GM12875 (cell line): Measurements from ENCODE around the gene TMEM151B.

Experiments used
- H3K4me3 ChIP-seq: one replicate; pipeline ENCODE4 v1.5.1; 2011; ENCODE audit warnings: low read depth, low read length, control low read depth
- TF ChIP-seq, protein P1 (sequence below): IDR thresholded peaks from 2 replicates; pipeline ENCODE4 v1.5.1; 2011; ENCODE audit warnings: low read depth, mild to moderate bottlenecking, control low read depth, inconsistent platforms, low read length, moderate library complexity, borderline replicate concordance; ENCODE audit not compliant: insufficient read depth

Gene TMEM151B

GRCh38 chr6:44269921-44270525 lies at the start of gene TMEM151B:
TMEM151B (plus strand) TSS chr6:44270450; CDS start chr6:44270743, 293 bp downstream.
- H3K4me3 ChIP-seq, result no peak within 1 kb of the TSS
- TF ChIP-seq, protein P1, sequence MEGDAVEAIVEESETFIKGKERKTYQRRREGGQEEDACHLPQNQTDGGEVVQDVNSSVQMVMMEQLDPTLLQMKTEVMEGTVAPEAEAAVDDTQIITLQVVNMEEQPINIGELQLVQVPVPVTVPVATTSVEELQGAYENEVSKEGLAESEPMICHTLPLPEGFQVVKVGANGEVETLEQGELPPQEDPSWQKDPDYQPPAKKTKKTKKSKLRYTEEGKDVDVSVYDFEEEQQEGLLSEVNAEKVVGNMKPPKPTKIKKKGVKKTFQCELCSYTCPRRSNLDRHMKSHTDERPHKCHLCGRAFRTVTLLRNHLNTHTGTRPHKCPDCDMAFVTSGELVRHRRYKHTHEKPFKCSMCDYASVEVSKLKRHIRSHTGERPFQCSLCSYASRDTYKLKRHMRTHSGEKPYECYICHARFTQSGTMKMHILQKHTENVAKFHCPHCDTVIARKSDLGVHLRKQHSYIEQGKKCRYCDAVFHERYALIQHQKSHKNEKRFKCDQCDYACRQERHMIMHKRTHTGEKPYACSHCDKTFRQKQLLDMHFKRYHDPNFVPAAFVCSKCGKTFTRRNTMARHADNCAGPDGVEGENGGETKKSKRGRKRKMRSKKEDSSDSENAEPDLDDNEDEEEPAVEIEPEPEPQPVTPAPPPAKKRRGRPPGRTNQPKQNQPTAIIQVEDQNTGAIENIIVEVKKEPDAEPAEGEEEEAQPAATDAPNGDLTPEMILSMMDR, result no peak

DNA sequence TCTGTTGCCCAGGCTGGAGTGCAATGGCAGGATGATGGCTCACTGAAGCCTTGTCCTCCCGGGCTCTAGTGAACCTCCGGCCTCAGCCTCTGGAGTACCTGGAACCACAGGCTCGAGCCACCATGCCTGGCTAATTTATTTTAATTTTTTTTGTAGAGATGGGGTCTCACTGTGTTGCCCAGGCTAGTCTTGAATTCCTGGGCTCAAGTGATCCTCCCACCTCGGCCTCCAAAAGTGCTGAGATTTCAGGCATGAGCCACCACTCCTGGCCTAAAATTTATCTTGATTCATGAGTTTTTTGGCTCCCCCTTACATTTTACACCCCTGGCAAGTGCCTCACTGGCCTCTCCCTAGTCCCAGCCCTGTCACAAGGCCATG lies 49.3 kb upstream of the TMEM151B start:
- no peak overlapping the region for H3K4me3 ChIP-seq
- TF ChIP-seq, protein P1, result no peak

- H3K4me3 ChIP-seq, result no peak overlapping the region
- TF ChIP-seq, protein P1, result peak; percentile 92
These were observed 48.8 kb upstream of the TMEM151B start for GRCh38 chr6:44221291-44221960.

GRCh38 chr6:44221961-44222335 lies 48.3 kb upstream of the TMEM151B start:
- TF ChIP-seq, protein P1, result no peak
- no peak overlapping the region for H3K4me3 ChIP-seq

GRCh38 chr6:44222486-44223318 lies 47.5 kb upstream of the TMEM151B start:
- peak overlapping the region; percentile 50 for H3K4me3 ChIP-seq
- TF ChIP-seq, protein P1, result no peak

DNA sequence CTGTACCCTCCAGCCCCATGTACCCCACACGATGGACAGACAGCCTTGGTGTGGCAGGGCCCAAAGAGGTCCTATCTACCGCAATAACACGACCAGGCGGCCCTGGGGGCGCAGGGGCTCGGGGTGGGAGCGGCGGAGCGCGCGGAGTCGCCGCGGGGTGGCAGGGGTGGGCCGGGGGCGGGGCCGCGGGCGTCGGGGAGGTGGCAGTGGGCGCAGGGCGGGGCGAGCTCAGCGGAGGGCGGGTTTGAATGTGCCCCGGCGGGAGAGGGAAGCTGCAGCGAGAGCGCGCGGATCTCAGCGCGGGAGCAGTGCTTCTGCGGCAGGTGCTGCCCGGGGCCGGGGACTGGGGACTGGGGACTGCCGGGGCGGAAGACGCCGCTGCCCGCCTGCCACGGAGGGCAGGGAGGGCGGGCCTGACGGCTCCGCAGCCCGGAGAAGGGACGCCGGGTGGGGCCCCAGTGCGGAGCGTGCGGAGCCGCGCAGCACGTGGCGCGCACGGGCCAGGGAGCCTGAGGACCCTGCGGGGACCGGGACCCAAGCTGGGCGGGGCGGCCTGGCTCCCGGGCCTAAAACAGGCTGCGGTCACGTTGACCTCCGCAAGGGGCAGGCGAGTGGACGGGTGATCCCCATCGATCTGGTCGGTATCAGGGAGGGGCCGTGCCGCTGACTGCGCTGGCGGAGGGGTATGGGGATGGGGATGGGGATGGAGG lies 46.8 kb upstream of the TMEM151B start, which contains the start of gene SLC29A1:
SLC29A1 (plus strand) TSS at position 277 of the 710 bp plus-strand sequence. CDS start 3,719 bp downstream, outside the sequence.
- H3K4me3 ChIP-seq, result peak within 1 kb of the TSS; percentile 50

More for the DNA sequence above, 46.8 kb upstream of the TMEM151B start, which contains the start of gene SLC29A1:
- TF ChIP-seq, protein P1, result no peak
